Measurements from ENCODE around the gene CTXN3.
"Not testable (repeated sequence)": the region's sequence is repeated elsewhere in the genome, so short reads cannot be mapped to it uniquely, and the experiment has no call there.

The CTXN3 gene

GRCh38 chr5:127652952-127653611 is 4.2 kb downstream of the CTXN3 start:
- no peak for DNase-seq

- no peak for DNase-seq
These were observed 7.9 kb downstream of the CTXN3 start for GRCh38 chr5:127656825-127657224.

- no peak for DNase-seq
These were observed 11.3 kb downstream of the CTXN3 start for GRCh38 chr5:127660047-127660733.

- DNase-seq = no peak
These were observed 15.2 kb downstream of the CTXN3 start for GRCh38 chr5:127664093-127664492.

- DNase-seq = no peak
These were observed 16.8 kb downstream of the CTXN3 start for GRCh38 chr5:127665641-127666040.

- no peak for DNase-seq
These were observed 17.3 kb downstream of the CTXN3 start for GRCh38 chr5:127666043-127666716.

- no peak for DNase-seq
These were observed 19.0 kb downstream of the CTXN3 start for GRCh38 chr5:127667926-127668325.

GRCh38 chr5:127671218-127671617 is 22.3 kb downstream of the CTXN3 start:
- no peak for DNase-seq

- DNase-seq = no peak
These were observed 24.4 kb downstream of the CTXN3 start for GRCh38 chr5:127673117-127673800.

GRCh38 chr5:127676951-127677350 is 28.1 kb downstream of the CTXN3 start:
- DNase-seq = not testable (repeated sequence)

GRCh38 chr5:127679691-127680330 is 30.9 kb downstream of the CTXN3 start:
- DNase-seq = not testable (repeated sequence)

GRCh38 chr5:127680595-127680994 is 31.7 kb downstream of the CTXN3 start:
- no peak for DNase-seq

- DNase-seq = no peak
These were observed 34.1 kb downstream of the CTXN3 start for GRCh38 chr5:127683008-127683407.

- no peak for DNase-seq
These were observed 36.0 kb downstream of the CTXN3 start for GRCh38 chr5:127684726-127685467.

- no peak for DNase-seq
These were observed 36.8 kb downstream of the CTXN3 start for GRCh38 chr5:127685662-127686061.

- no peak for DNase-seq
These were observed 37.5 kb downstream of the CTXN3 start for GRCh38 chr5:127686424-127686823.

GRCh38 chr5:127694518-127695171 is 45.8 kb downstream of the CTXN3 start:
- DNase-seq = no peak

- no peak for DNase-seq
These were observed 46.5 kb downstream of the CTXN3 start for GRCh38 chr5:127695346-127695745.

- DNase-seq = no peak
These were observed 47.8 kb downstream of the CTXN3 start for GRCh38 chr5:127696683-127697082.

GRCh38 chr5:127697894-127698600 is 49.2 kb downstream of the CTXN3 start:
- DNase-seq = no peak

- DNase-seq = no peak
These were observed 50.5 kb downstream of the CTXN3 start for GRCh38 chr5:127699416-127699815.

Measured in activated T-cell treated with anti-CD3 and anti-CD28 coated beads for 4 hours (primary cell).